ENCODE results near the gene SLC66A3.

The SLC66A3 gene

GRCh38 chr2:11156396-11157075 lies 1.3 kb downstream of the SLC66A3 start:
- H3K4me3 ChIP-seq (ENCODE audit: low read depth, low read length), result peak overlapping the region; percentile 64
- DNase-seq (ENCODE audit: low read depth), result no peak
- no peak for TF ChIP-seq CTCF (IDR thresholded peaks at IDR 0.05; ENCODE audit: control insufficient read depth, extremely low read depth, insufficient read depth)

- no peak for DNase-seq (ENCODE audit: low read depth)
- TF ChIP-seq CTCF (IDR thresholded peaks at IDR 0.05; ENCODE audit: control insufficient read depth, extremely low read depth, insufficient read depth), result no peak
- H3K4me3 ChIP-seq (ENCODE audit: low read depth, low read length), result no peak overlapping the region
These were observed 2.0 kb downstream of the SLC66A3 start for GRCh38 chr2:11157296-11157695.

- no peak for TF ChIP-seq CTCF (IDR thresholded peaks at IDR 0.05; ENCODE audit: control insufficient read depth, extremely low read depth, insufficient read depth)
- H3K4me3 ChIP-seq (ENCODE audit: low read depth, low read length), result no peak overlapping the region
- no peak for DNase-seq (ENCODE audit: low read depth)
These were observed 2.5 kb downstream of the SLC66A3 start for GRCh38 chr2:11157731-11158130.

GRCh38 chr2:11158916-11159573 lies 3.8 kb downstream of the SLC66A3 start:
- no peak for TF ChIP-seq CTCF (IDR thresholded peaks at IDR 0.05; ENCODE audit: control insufficient read depth, extremely low read depth, insufficient read depth)
- DNase-seq (ENCODE audit: low read depth), result no peak
- no peak overlapping the region for H3K4me3 ChIP-seq (ENCODE audit: low read depth, low read length)

GRCh38 chr2:11159574-11160170 lies 4.4 kb downstream of the SLC66A3 start:
- no peak for TF ChIP-seq CTCF (IDR thresholded peaks at IDR 0.05; ENCODE audit: control insufficient read depth, extremely low read depth, insufficient read depth)
- DNase-seq (ENCODE audit: low read depth), result no peak
- H3K4me3 ChIP-seq (ENCODE audit: low read depth, low read length), result no peak overlapping the region

- no peak for DNase-seq (ENCODE audit: low read depth)
- no peak for TF ChIP-seq CTCF (IDR thresholded peaks at IDR 0.05; ENCODE audit: control insufficient read depth, extremely low read depth, insufficient read depth)
- H3K4me3 ChIP-seq (ENCODE audit: low read depth, low read length), result no peak overlapping the region
These were observed 5.0 kb downstream of the SLC66A3 start for GRCh38 chr2:11160256-11160655.

Data from LNCaP clone FGC (cell line).